DOHH2 (cell line): ENCODE measurements around the gene TBC1D2.

Experiments
- H3F3A ChIP-seq: fragments of 200-600 bp; sonication (generic), shearing (Covaris generic); 2 replicates; pipeline ENCODE4 v1.6.0; 2016; ENCODE audit warnings: antibody characterized with exemption, mild to moderate bottlenecking; ENCODE audit not compliant: control insufficient read depth, insufficient read depth
- H3K27ac ChIP-seq: fragments of 200-600 bp; sonication (generic); 2 replicates; pipeline ENCODE4 v1.5.1; 2014; ENCODE audit warnings: low read depth, mild to moderate bottlenecking, low read length, moderate library complexity
- H3K27me3 ChIP-seq: fragments of 200-600 bp; sonication (generic); 2 replicates; pipeline ENCODE4 v1.6.1; 2014; ENCODE audit warnings: mild to moderate bottlenecking, low read length, mixed read lengths; ENCODE audit not compliant: control insufficient read depth
- H3K36me3 ChIP-seq: fragments of 200-600 bp; sonication (generic); 2 replicates; pipeline ENCODE4 v1.6.1; 2014; ENCODE audit warnings: mild to moderate bottlenecking, low read length, moderate library complexity, mixed read lengths; ENCODE audit not compliant: control insufficient read depth
- H3K4me1 ChIP-seq: fragments of 200-600 bp; sonication (generic); 2 replicates; pipeline ENCODE4 v1.6.1; 2014; ENCODE audit warnings: mild to moderate bottlenecking, low read length, mixed read lengths; ENCODE audit not compliant: control insufficient read depth
- H3K4me2 ChIP-seq: fragments of 200-600 bp; sonication (generic); 2 replicates; pipeline ENCODE4 v1.6.0; 2014; ENCODE audit warnings: mild to moderate bottlenecking, low read length, moderate library complexity
- H3K4me3 ChIP-seq: fragments of 200-600 bp; sonication (generic); 2 replicates; pipeline ENCODE4 v1.5.1; 2014; ENCODE audit warnings: mild to moderate bottlenecking, low read length, mixed read lengths
- H3K79me2 ChIP-seq: fragments of 200-600 bp; sonication (generic); 2 replicates; pipeline ENCODE4 v1.6.1; 2014; ENCODE audit warnings: mild to moderate bottlenecking, low read length, mixed read lengths; ENCODE audit not compliant: control insufficient read depth
- H3K9me2 ChIP-seq: fragments of 200-600 bp; sonication (generic); replicated peaks from 2 replicates; pipeline ENCODE4 v1.6.1; 2014; ENCODE audit warnings: mild to moderate bottlenecking, low read length, mixed read lengths; ENCODE audit not compliant: control insufficient read depth
- H3K9me3 ChIP-seq: fragments of 200-600 bp; sonication (generic); 2 replicates; pipeline ENCODE4 v1.6.1; 2014; ENCODE audit warnings: antibody characterized with exemption, low read length, mixed read lengths; ENCODE audit not compliant: control insufficient read depth, insufficient read depth
- H4K20me1 ChIP-seq: fragments of 200-600 bp; sonication (generic); 2 replicates; pipeline ENCODE4 v1.6.0; 2014; ENCODE audit warnings: low read depth, mild to moderate bottlenecking, antibody characterized with exemption, low read length, moderate library complexity; ENCODE audit not compliant: control insufficient read depth, insufficient read depth
- EZH2phosphoT487 ChIP-seq: fragments of 200-600 bp; sonication (generic); IDR thresholded peaks from 2 replicates; pipeline ENCODE4 v1.6.1; 2017; ENCODE audit warnings: borderline replicate concordance, mild to moderate bottlenecking, antibody characterized with exemption, low read length, moderate library complexity, mixed read lengths
- TF ChIP-seq, protein P1 (sequence below): fragments of 200-600 bp; sonication (generic); IDR thresholded peaks from one replicate; pipeline ENCODE4 v1.5.1; 2014; ENCODE audit warnings: antibody characterized with exemption, mild to moderate bottlenecking, low read depth, low read length; ENCODE audit not compliant: poor library complexity, severe bottlenecking

TBC1D2 gene

GRCh38 chr9:98190757-98191105, 64.7 kb downstream of the TBC1D2 start:
- Histone ChIP-seq H3K27me3 (peaks cover 46% of the 10 kb centered on the region), H3K4me1 (peaks cover 14% of the 10 kb centered on the region), H3K9me3 (no peaks in the 10 kb centered on the region), H3K36me3 (no peaks in the 10 kb centered on the region), H3K4me3 (no peak overlapping the region), H3K27ac (no peak overlapping the region), H3K79me2 (no peaks in the 10 kb centered on the region), H4K20me1 (no peaks in the 10 kb centered on the region), H3K4me2 (no peak overlapping the region), H3K9me2 (no peaks in the 10 kb centered on the region), H3F3A (no peaks in the 10 kb centered on the region)
- TF ChIP-seq, protein P1, sequence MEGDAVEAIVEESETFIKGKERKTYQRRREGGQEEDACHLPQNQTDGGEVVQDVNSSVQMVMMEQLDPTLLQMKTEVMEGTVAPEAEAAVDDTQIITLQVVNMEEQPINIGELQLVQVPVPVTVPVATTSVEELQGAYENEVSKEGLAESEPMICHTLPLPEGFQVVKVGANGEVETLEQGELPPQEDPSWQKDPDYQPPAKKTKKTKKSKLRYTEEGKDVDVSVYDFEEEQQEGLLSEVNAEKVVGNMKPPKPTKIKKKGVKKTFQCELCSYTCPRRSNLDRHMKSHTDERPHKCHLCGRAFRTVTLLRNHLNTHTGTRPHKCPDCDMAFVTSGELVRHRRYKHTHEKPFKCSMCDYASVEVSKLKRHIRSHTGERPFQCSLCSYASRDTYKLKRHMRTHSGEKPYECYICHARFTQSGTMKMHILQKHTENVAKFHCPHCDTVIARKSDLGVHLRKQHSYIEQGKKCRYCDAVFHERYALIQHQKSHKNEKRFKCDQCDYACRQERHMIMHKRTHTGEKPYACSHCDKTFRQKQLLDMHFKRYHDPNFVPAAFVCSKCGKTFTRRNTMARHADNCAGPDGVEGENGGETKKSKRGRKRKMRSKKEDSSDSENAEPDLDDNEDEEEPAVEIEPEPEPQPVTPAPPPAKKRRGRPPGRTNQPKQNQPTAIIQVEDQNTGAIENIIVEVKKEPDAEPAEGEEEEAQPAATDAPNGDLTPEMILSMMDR, result no peak
- TF ChIP-seq EZH2phosphoT487, result no peak

- no peak overlapping the region for H3K27ac ChIP-seq
- H3K4me1 ChIP-seq, result peaks cover 14% of the 10 kb centered on the region
- no peaks in the 10 kb centered on the region for H4K20me1 ChIP-seq
- no peaks in the 10 kb centered on the region for H3F3A ChIP-seq
- H3K36me3 ChIP-seq, result no peaks in the 10 kb centered on the region
- H3K4me2 ChIP-seq, result no peak overlapping the region
- H3K27me3 ChIP-seq, result peaks cover 46% of the 10 kb centered on the region
- H3K4me3 ChIP-seq, result no peak overlapping the region
- no peaks in the 10 kb centered on the region for H3K79me2 ChIP-seq
- H3K9me2 ChIP-seq, result no peaks in the 10 kb centered on the region
- no peak for TF ChIP-seq EZH2phosphoT487
- TF ChIP-seq, protein P1, result no peak
- no peaks in the 10 kb centered on the region for H3K9me3 ChIP-seq
Measured at GRCh38 chr9:98189412-98189811, 66.0 kb downstream of the TBC1D2 start.

GRCh38 chr9:98187926-98188325, 67.5 kb downstream of the TBC1D2 start:
- Histone ChIP-seq H3K27me3 (peaks cover 37% of the 10 kb centered on the region), H3K4me2 (no peak overlapping the region), H3F3A (no peaks in the 10 kb centered on the region), H4K20me1 (no peaks in the 10 kb centered on the region), H3K9me3 (no peaks in the 10 kb centered on the region), H3K9me2 (no peaks in the 10 kb centered on the region), H3K79me2 (no peaks in the 10 kb centered on the region), H3K4me3 (no peak overlapping the region), H3K27ac (no peak overlapping the region), H3K4me1 (peaks cover 8% of the 10 kb centered on the region), H3K36me3 (no peaks in the 10 kb centered on the region)
- no peak for TF ChIP-seq EZH2phosphoT487
- TF ChIP-seq, protein P1, result no peak

- Histone ChIP-seq H3K9me3 (no peaks in the 10 kb centered on the region), H3F3A (no peaks in the 10 kb centered on the region), H3K4me2 (no peak overlapping the region), H4K20me1 (no peaks in the 10 kb centered on the region), H3K27ac (no peak overlapping the region), H3K9me2 (no peaks in the 10 kb centered on the region), H3K4me1 (no peaks in the 10 kb centered on the region), H3K4me3 (no peak overlapping the region), H3K79me2 (no peaks in the 10 kb centered on the region), H3K27me3 (peaks cover 22% of the 10 kb centered on the region), H3K36me3 (no peaks in the 10 kb centered on the region)
- TF ChIP-seq, protein P1, result no peak
- TF ChIP-seq EZH2phosphoT487, result no peak
Measured at GRCh38 chr9:98186236-98186635, 69.2 kb downstream of the TBC1D2 start.
